Omental fat pad (tissue), 4 donors: ENCODE data around the gene NKX3-2. TPM values are rescaled to one million over a fixed set of nuclear protein-coding genes. Genes with fewer than 3 reads are reported as not detected.

Experiments
- ATAC-seq: fragments of 150-250 bp; one replicate; pipeline ENCODE4 v1.9.1; 2016; ENCODE audit warnings: mild to moderate bottlenecking, moderate library complexity; ENCODE audit not compliant: low FRiP score
- DNase-seq: peaks from one replicate; pipeline ENCODE4 v3.0.0-alpha.2; 2019; ENCODE audit warnings: low spot score
- total RNA-seq, 4 donors: library from RNA; depleted of rRNA; stranded (reverse); fragments of >200 nt; gene quantifications; one replicate each; pipeline ENCODE4 v1.1.0, GENCODE V29; 2016
- TF ChIP-seq, protein P1 (sequence below), 3 donors: fragments of 450-650 bp; IDR thresholded peaks; one replicate each; pipeline ENCODE4 v1.5.1; 2016 to 2017; ENCODE audit warnings: antibody characterized with exemption in 3 of 3, mild to moderate bottlenecking in 3 of 3, moderate library complexity in 2 of 3

The NKX3-2 gene
- total RNA-seq, 4 donors from 2014 or later = 0.24 to 2.2 (median 1.2) TPM

- DNase-seq (no peak), ATAC-seq (no peak)
- TF ChIP-seq, protein P1, sequence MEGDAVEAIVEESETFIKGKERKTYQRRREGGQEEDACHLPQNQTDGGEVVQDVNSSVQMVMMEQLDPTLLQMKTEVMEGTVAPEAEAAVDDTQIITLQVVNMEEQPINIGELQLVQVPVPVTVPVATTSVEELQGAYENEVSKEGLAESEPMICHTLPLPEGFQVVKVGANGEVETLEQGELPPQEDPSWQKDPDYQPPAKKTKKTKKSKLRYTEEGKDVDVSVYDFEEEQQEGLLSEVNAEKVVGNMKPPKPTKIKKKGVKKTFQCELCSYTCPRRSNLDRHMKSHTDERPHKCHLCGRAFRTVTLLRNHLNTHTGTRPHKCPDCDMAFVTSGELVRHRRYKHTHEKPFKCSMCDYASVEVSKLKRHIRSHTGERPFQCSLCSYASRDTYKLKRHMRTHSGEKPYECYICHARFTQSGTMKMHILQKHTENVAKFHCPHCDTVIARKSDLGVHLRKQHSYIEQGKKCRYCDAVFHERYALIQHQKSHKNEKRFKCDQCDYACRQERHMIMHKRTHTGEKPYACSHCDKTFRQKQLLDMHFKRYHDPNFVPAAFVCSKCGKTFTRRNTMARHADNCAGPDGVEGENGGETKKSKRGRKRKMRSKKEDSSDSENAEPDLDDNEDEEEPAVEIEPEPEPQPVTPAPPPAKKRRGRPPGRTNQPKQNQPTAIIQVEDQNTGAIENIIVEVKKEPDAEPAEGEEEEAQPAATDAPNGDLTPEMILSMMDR (IDR thresholded peaks at IDR 0.05) = no peak
These were observed 27.9 kb downstream of the NKX3-2 start for GRCh38 chr4:13516315-13516860.

- DNase-seq (no peak), ATAC-seq (no peak)
- TF ChIP-seq, protein P1 (IDR thresholded peaks at IDR 0.05) = no peak
These were observed 29.0 kb downstream of the NKX3-2 start for GRCh38 chr4:13515268-13515667.

DNA sequence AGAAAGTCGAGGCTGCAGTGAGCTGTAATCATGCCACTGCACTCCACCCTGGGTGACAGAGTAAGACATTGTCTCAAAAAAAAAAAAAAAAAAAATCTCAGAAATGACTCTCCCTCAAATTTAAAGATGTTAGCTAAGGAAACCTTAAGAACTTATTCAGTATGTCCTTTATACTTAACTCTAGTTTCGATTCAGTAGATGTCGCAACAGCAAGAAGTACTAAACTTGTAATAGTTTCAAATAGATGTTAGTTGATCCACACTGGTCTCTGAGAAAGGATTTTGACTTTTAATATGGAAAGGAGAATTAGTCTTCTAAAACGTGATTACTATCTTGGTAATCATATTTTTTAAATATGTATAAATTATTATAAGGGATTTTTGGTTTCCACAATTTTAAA is 29.6 kb downstream of the NKX3-2 start:
- no peak for ATAC-seq
- DNase-seq = no peak
- TF ChIP-seq, protein P1 (IDR thresholded peaks at IDR 0.05) = no peak

DNA sequence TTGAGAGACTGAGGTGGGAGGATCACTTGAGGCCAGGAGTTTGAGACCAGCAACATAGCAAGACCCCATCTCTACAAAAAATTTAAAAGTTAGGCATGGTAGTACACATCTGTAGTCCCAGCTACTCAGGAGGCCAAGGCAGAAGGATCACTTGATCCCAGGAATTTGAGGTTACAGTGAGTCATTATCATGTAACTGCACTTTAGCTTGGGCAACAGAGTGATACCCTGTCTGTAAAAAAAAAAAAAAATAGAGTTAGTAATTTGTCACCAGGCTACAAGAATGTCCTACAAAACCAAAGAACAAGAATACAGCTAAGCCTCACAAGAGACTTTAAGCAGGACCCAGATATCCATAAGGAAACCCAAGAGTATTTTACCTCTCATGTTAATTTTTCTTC is 33.2 kb downstream of the NKX3-2 start:
- TF ChIP-seq, protein P1 (IDR thresholded peaks at IDR 0.05) = no peak
- DNase-seq (no peak), ATAC-seq (no peak)

DNA sequence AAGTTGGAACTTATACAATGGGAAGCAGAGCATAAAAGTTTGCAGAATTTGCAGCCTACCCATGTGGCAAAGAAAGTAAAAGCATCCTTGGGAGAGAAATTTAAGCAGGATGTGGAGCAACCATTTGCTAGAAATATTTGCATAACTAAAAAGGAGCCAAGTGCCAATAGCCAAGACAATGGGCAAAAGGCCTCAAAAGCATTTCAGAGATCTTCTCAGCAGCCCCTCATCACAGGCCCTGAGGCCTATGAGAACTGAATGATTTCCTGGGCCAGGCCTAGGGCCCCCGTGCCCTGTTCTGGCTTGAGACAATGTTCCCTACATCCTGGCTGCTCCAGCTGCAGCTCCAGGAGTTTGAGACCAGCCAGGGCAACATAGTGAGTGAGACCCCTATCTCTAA is 34.9 kb downstream of the NKX3-2 start:
- ATAC-seq = no peak
- TF ChIP-seq, protein P1 (IDR thresholded peaks at IDR 0.05) = no peak
- no peak for DNase-seq

DNA sequence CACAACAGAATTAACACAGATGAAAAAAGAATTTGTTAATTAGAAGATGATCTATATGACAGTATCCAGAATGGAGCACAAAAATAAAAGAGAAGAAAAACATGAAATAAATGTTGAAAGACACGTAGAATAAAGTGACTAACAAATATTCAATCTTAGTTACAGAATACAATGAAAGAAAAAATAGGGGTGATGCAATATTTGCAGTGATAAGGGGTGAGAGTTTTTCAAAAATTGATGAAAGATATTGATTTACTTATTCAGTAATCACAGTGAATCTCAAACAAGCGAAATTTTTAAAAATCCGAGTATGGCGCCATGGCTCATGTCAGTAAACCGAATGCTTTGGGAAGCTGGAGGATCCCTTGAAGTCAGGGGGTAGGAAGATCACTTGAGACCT is 39.9 kb downstream of the NKX3-2 start:
- ATAC-seq = no peak
- DNase-seq = no peak

GRCh38 chr4:13498469-13498868 is 45.8 kb downstream of the NKX3-2 start:
- TF ChIP-seq, protein P1 (IDR thresholded peaks at IDR 0.05) = no peak
- DNase-seq (no peak), ATAC-seq (no peak)

More for the DNA sequence above, 39.9 kb downstream of the NKX3-2 start:
- TF ChIP-seq, protein P1 (IDR thresholded peaks at IDR 0.05) = no peak
